Neuronal stem cell (in vitro differentiated cells): Measurements from ENCODE around the gene RIMKLB.
A peak's percentile ranks its signal among the peaks of the same experiment; 100 is the strongest.

ENCODE experiments used
- DNase-seq: peaks from one replicate; pipeline ENCODE4 v3.0.0-alpha.2; 2013; ENCODE audit warnings: low spot score
- H2AFZ ChIP-seq: one replicate; pipeline ENCODE4 v1.6.1; 2013; ENCODE audit warnings: mild to moderate bottlenecking, low read length, inconsistent platforms
- H2AK5ac ChIP-seq: 2 replicates; pipeline ENCODE4 v1.6.1; 2013; ENCODE audit warnings: low read depth, mild to moderate bottlenecking, inconsistent platforms, low read length, moderate library complexity, mixed read lengths
- H2BK120ac ChIP-seq: 2 replicates; pipeline ENCODE4 v1.6.1; 2013; ENCODE audit warnings: low read depth, mild to moderate bottlenecking, inconsistent platforms, low read length, moderate library complexity, mixed read lengths
- H2BK12ac ChIP-seq: one replicate; pipeline ENCODE4 v1.6.1; 2013; ENCODE audit warnings: low read length, inconsistent platforms
- H2BK15ac ChIP-seq: 2 replicates; pipeline ENCODE4 v1.6.1; 2013; ENCODE audit warnings: mild to moderate bottlenecking, low read length, inconsistent platforms, mixed read lengths
- H2BK5ac ChIP-seq: one replicate; pipeline ENCODE4 v1.6.1; 2013; ENCODE audit warnings: inconsistent platforms, mild to moderate bottlenecking, low read length, moderate library complexity
- H3K14ac ChIP-seq: one replicate; pipeline ENCODE4 v1.6.1; 2013; ENCODE audit warnings: low read length, inconsistent platforms
- H3K18ac ChIP-seq: 2 replicates; pipeline ENCODE4 v1.6.1; 2013; ENCODE audit warnings: low read length, inconsistent platforms
- H3K23ac ChIP-seq: 2 replicates; pipeline ENCODE4 v1.6.1; 2013; ENCODE audit warnings: low read depth, mild to moderate bottlenecking, mixed read lengths, low read length, inconsistent platforms; ENCODE audit not compliant: poor library complexity
- H3K27ac ChIP-seq: replicated peaks from 3 replicates; pipeline ENCODE4 v1.5.1; 2013; ENCODE audit warnings: low read length, inconsistent platforms
- H3K27me3 ChIP-seq, 3 experiments: 2 replicates each; pipeline ENCODE4 v1.6.1; 2013; ENCODE audit warnings: low read length in 3 of 3, mild to moderate bottlenecking in 2 of 3, inconsistent platforms in 1 of 3, low read depth in 1 of 3, mixed read lengths in 1 of 3, moderate library complexity in 1 of 3; ENCODE audit not compliant: control insufficient read depth in 3 of 3, insufficient read depth in 3 of 3
- H3K36me3 ChIP-seq, 2 donors: replicated peaks in 1 of 2; 2 replicates each; pipeline ENCODE4 v1.6.1; 2013; ENCODE audit warnings: low read length in 2 of 2; ENCODE audit not compliant: control insufficient read depth in 2 of 2, insufficient read depth in 2 of 2
- H3K4ac ChIP-seq: 2 replicates; pipeline ENCODE4 v1.6.1; 2013; ENCODE audit warnings: inconsistent platforms, mild to moderate bottlenecking, low read length, moderate library complexity
- H3K4me1 ChIP-seq, 2 donors: 1 replicate in 1 of 2; 2 replicates in 1 of 2; pipeline ENCODE4 v1.6.1; 2013; ENCODE audit warnings: low read length in 2 of 2, low read depth in 1 of 2; ENCODE audit not compliant: control insufficient read depth in 2 of 2, insufficient read depth in 1 of 2
- H3K4me2 ChIP-seq: one replicate; pipeline ENCODE4 v1.6.1; 2013; ENCODE audit warnings: mild to moderate bottlenecking, low read length, inconsistent platforms; ENCODE audit not compliant: insufficient read depth, poor library complexity, severe bottlenecking
- H3K4me3 ChIP-seq, 2 donors: 2 replicates each; pipeline ENCODE4 v1.5.1; 2013; ENCODE audit warnings: low read length in 2 of 2, mild to moderate bottlenecking in 2 of 2, inconsistent platforms in 1 of 2, moderate library complexity in 1 of 2
- H3K79me1 ChIP-seq: one replicate; pipeline ENCODE4 v1.6.1; 2013; ENCODE audit warnings: low read depth, mild to moderate bottlenecking, inconsistent platforms, low read length, moderate library complexity
- H3K9ac ChIP-seq: one replicate; pipeline ENCODE4 v1.6.1; 2013; ENCODE audit warnings: mild to moderate bottlenecking, low read depth, low read length, inconsistent platforms; ENCODE audit not compliant: poor library complexity
- H3K9me3 ChIP-seq, 2 donors: replicated peaks in 1 of 2; 2 replicates each; pipeline versions ENCODE3 to v1.6.1; 2013; ENCODE audit warnings: low read length in 2 of 2, mild to moderate bottlenecking in 2 of 2, inconsistent platforms in 1 of 2, low read depth in 1 of 2, mixed read lengths in 1 of 2, moderate library complexity in 1 of 2; ENCODE audit not compliant: control insufficient read depth in 2 of 2, insufficient read depth in 1 of 2
- H4K8ac ChIP-seq: one replicate; pipeline ENCODE4 v1.6.1; 2013; ENCODE audit warnings: low read depth, mild to moderate bottlenecking, inconsistent platforms, low read length, moderate library complexity
- H4K91ac ChIP-seq: one replicate; pipeline ENCODE4 v1.6.1; 2013; ENCODE audit warnings: low read length, low read depth, mild to moderate bottlenecking, inconsistent platforms; ENCODE audit not compliant: poor library complexity
- WGBS, 2 donors: extraction: QIAGEN DNeasy Blood & Tissue Kit; methylation state at CpG; one replicate each; pipeline ENCODE4 v1.1.7; 2013; ENCODE audit warnings: missing lambda C conversion rate in 2 of 2, mixed read lengths in 1 of 2; ENCODE audit not compliant: insufficient read length in 2 of 2, insufficient replicate concordance in 1 of 2; ENCODE audit errors: extremely low coverage in 2 of 2; 5-methylcytosine and 5-hydroxymethylcytosine counted together

The RIMKLB gene

DNA sequence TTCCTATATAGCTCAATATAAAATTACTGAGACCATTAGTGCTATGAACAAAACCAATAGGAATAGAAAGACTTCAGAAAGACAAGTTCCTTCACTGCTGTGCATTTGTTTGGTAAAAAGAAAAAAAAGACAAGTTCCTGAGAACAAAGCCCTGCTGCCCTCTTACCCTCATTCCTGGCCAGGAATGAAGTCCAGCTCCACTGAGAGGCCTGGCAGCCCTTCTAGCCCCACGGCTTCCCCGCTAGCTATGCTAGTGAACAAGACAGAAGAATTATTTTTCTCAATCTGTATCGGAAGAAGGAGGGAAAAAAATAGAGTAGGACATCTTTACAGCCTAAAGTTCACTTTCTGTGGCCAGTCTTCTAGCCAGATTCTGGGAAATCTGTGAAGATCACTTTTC is 36.8 kb upstream of the RIMKLB start:
- Histone ChIP-seq H2BK12ac (no peak overlapping the region), H2AK5ac (no peak overlapping the region), H3K9me3 (no peaks in the 10 kb centered on the region), H3K27me3 (peaks cover 0 to 4% (median 0%) of the 10 kb centered on the region in 3 experiments), H3K4me3 (no peak overlapping the region), H4K8ac (no peak overlapping the region), H2AFZ (no peak overlapping the region), H3K23ac (no peak overlapping the region), H3K4me2 (no peak overlapping the region), H3K4me1 (peaks cover 0 to 11% of the 10 kb centered on the region in 2 donors), H4K91ac (no peak overlapping the region), H2BK120ac (no peak overlapping the region), H2BK5ac (no peak overlapping the region), H3K18ac (no peak overlapping the region), H3K79me1 (no peaks in the 10 kb centered on the region), H3K9ac (no peak overlapping the region), H3K27ac (no peak overlapping the region), H3K14ac (no peak overlapping the region), H3K36me3 (no peaks in the 10 kb centered on the region), H2BK15ac (no peak overlapping the region), H3K4ac (no peak overlapping the region)
- no peak for DNase-seq
- no CpG with 5 or more reads among the region's 3 CpGs for WGBS, 2 donors

GRCh38 chr12:8661751-8662150 is 36.0 kb upstream of the RIMKLB start:
- Histone ChIP-seq H2AFZ (no peak overlapping the region), H3K4me3 (no peak overlapping the region), H3K27ac (no peak overlapping the region), H2BK120ac (no peak overlapping the region), H3K9me3 (no peaks in the 10 kb centered on the region), H3K23ac (no peak overlapping the region), H3K9ac (no peak overlapping the region), H3K79me1 (no peaks in the 10 kb centered on the region), H3K14ac (no peak overlapping the region), H4K8ac (no peak overlapping the region), H3K27me3 (peaks cover 0 to 4% (median 0%) of the 10 kb centered on the region in 3 experiments), H4K91ac (no peak overlapping the region), H3K4ac (no peak overlapping the region), H2BK5ac (no peak overlapping the region), H2BK15ac (no peak overlapping the region), H3K36me3 (no peaks in the 10 kb centered on the region), H3K4me2 (no peak overlapping the region), H2AK5ac (no peak overlapping the region), H2BK12ac (no peak overlapping the region), H3K4me1 (peaks cover 0 to 11% of the 10 kb centered on the region in 2 donors), H3K18ac (no peak overlapping the region)
- WGBS, 2 donors, result no CpG with 5 or more reads among the region's 3 CpGs
- DNase-seq, result no peak

GRCh38 chr12:8662593-8662992 is 35.2 kb upstream of the RIMKLB start, which contains the start of gene MFAP5:
Gene MFAP5, minus strand, starts transcription at chr12:8662826. Its CDS starts 722 bp downstream, at chr12:8662104.
- Histone ChIP-seq H3K27ac (no peak within 1 kb of the TSS), H3K4me2 (no peak within 1 kb of the TSS)

DNA sequence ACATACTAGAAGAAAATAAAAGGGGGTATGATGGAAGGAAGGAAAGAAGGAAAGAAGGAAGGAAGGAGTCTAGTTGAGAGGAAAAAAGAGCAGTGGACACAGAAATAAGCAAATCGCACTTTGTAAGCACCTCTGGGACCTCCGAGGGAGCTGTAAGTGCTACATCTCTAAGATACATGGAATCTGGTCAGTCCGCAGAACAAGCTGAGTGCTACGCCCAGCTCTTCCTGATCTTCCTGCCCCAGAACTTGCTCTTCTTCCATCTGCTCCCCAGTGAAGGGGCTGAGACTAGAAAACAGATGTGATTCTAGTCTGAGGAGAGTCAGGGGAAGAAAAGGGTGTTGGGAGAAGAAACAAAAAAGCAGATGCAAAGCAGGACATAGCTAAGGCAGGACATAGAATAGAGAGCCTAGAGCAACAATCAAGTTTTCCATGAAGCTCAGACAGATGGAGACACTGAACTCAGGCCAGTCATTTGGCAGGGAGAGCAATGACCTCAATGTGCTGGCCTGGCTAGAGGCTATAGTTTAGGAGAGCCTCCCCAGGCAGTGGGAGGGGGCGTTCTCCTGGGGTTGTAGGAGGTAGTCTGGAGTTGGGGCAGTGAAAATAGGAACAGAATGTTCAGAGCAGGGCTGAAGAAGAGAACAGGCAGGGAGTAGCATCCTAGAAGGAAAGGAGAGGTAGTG is 33.4 kb upstream of the RIMKLB start:
- Histone ChIP-seq H2AFZ (no peak overlapping the region), H2BK12ac (no peak overlapping the region), H2BK5ac (no peak overlapping the region), H4K91ac (no peak overlapping the region), H3K9ac (no peak overlapping the region), H3K27me3 (peaks cover 0 to 4% (median 0%) of the 10 kb centered on the region in 3 experiments), H3K4me3 (no peak overlapping the region), H2BK15ac (no peak overlapping the region), H2AK5ac (no peak overlapping the region), H3K14ac (no peak overlapping the region), H3K18ac (no peak overlapping the region), H3K4ac (no peak overlapping the region), H4K8ac (no peak overlapping the region), H3K4me2 (no peak overlapping the region), H3K23ac (peak overlapping the region; percentile 18), H3K36me3 (no peaks in the 10 kb centered on the region), H2BK120ac (no peak overlapping the region), H3K9me3 (no peaks in the 10 kb centered on the region), H3K79me1 (no peaks in the 10 kb centered on the region), H3K27ac (no peak overlapping the region), H3K4me1 (peaks cover 0 to 11% of the 10 kb centered on the region in 2 donors)
- no peak for DNase-seq
- WGBS, 2 donors, result no CpG with 5 or more reads among the region's 5 CpGs

More at GRCh38 chr12:8662593-8662992, 35.2 kb upstream of the RIMKLB start, which contains the start of gene MFAP5:
- no peak within 1 kb of the TSS for H4K8ac ChIP-seq
- H2BK5ac ChIP-seq, result no peak within 1 kb of the TSS
- H3K36me3 ChIP-seq, result no peaks in the 10 kb centered on the region
- WGBS, 2 donors, result no CpG with 5 or more reads among the region's 6 CpGs
- no peak within 1 kb of the TSS for H2BK12ac ChIP-seq
- H2AFZ ChIP-seq, result no peak within 1 kb of the TSS
- H3K14ac ChIP-seq, result no peak within 1 kb of the TSS
- no peak within 1 kb of the TSS for H2AK5ac ChIP-seq
- no peaks in the 10 kb centered on the region for H3K79me1 ChIP-seq
- H3K27me3 ChIP-seq, result peaks cover 0 to 4% (median 0%) of the 10 kb centered on the region in 3 experiments
- no peak within 1 kb of the TSS for H3K9ac ChIP-seq
- H3K9me3 ChIP-seq, result no peaks in the 10 kb centered on the region
- no peak within 1 kb of the TSS for H3K23ac ChIP-seq
- no peak for DNase-seq
- H2BK15ac ChIP-seq, result no peak within 1 kb of the TSS
- no peak within 1 kb of the TSS for H3K18ac ChIP-seq
- H3K4me3 ChIP-seq, result no peak within 1 kb of the TSS
- H4K91ac ChIP-seq, result no peak within 1 kb of the TSS
- peaks cover 0 to 11% of the 10 kb centered on the region in 2 donors for H3K4me1 ChIP-seq
- no peak within 1 kb of the TSS for H2BK120ac ChIP-seq
- no peak within 1 kb of the TSS for H3K4ac ChIP-seq
